RPMI7951 (cell line): ENCODE measurements around the gene OR10A3. TPM values are rescaled to one million over a fixed set of nuclear protein-coding genes. Genes with fewer than 3 reads are reported as not detected.

Experiments used
- DNase-seq: peaks from one replicate; pipeline ENCODE4 v3.0.0-alpha.2; 2012; ENCODE audit warnings: low read depth
- total RNA-seq: library from RNA; depleted of rRNA; stranded (reverse); fragments of >200 nt; shearing (Covaris generic); gene quantifications from 2 replicates; pipeline ENCODE4 v1.2.3, GENCODE V29; 2014

The OR10A3 gene
- total RNA-seq, 1 experiment from 2014 or later, result not detected

GRCh38 chr11:7941146-7941545 is 362 bp downstream of the OR10A3 start:
- DNase-seq, result no peak

GRCh38 chr11:7936615-7937014 is 4.9 kb downstream of the OR10A3 start:
- DNase-seq, result no peak

GRCh38 chr11:7931168-7931567 is 10.3 kb downstream of the OR10A3 start, which contains the start of gene OR10A6:
Gene OR10A6 (minus strand): TSS chr11:7931268. CDS start chr11:7928662, 2,606 bp downstream.
- no peak for DNase-seq

GRCh38 chr11:7927635-7928034 is 13.9 kb downstream of the OR10A3 start:
- DNase-seq, result peak; percentile 46

DNA sequence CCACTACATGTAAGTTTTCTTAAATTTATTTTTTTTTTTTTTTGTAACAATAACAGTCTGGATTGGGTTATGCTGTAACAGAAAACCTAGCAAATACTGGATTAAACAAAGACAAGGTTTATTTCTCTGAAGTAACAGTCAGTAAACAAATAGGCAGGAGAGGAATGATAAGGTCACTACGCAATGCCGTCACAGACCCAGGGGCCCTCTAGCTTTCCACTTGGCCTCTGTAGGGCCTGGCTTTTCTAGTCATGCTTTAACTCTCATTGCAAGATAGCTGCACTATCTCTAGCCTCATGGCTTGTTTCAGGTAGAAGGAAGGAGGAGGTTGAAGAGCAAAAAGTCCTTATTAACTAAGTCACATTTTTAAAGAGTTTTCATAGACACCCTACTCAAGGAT is 17.0 kb downstream of the OR10A3 start:
- DNase-seq, result no peak

DNA sequence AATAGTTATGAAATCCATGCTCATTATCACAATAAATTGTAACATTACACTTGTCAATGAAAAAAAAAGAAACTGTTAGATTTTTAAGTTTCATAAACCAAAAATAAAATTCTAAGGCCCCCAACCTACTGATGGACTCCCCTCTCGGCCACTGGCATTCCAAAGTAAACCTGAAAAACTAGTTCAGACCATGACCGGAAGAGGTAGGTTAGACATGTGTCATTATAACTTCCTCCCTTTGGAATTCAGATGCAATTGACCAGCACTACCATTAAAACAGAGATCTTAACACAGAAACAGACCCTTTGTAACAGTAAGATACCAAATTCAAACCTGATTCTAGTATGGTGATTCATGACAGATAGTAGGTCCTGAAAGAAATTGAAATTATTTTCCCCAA is 23.4 kb downstream of the OR10A3 start:
- DNase-seq, result no peak

DNA sequence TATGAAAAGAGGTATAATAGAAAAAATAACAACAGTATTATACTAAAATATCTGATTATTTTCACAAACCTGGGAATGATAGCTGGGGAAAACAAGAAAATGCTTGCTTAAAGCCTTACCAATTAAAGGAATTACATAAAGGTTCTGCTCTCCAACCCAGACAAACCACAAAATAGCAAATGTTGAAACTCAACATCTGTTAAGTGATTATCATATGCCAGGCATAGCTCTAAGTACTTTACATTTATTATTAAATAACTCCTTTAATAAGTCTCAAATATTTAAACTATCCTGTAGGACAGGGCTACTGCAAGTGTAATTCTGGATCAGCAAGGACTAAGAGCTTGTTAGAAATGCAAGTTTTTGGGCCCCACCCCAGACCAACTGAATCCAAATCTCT is 30.5 kb downstream of the OR10A3 start:
- no peak for DNase-seq

- no peak for DNase-seq
Observed at GRCh38 chr11:7910286-7910788, 31.2 kb downstream of the OR10A3 start.

DNA sequence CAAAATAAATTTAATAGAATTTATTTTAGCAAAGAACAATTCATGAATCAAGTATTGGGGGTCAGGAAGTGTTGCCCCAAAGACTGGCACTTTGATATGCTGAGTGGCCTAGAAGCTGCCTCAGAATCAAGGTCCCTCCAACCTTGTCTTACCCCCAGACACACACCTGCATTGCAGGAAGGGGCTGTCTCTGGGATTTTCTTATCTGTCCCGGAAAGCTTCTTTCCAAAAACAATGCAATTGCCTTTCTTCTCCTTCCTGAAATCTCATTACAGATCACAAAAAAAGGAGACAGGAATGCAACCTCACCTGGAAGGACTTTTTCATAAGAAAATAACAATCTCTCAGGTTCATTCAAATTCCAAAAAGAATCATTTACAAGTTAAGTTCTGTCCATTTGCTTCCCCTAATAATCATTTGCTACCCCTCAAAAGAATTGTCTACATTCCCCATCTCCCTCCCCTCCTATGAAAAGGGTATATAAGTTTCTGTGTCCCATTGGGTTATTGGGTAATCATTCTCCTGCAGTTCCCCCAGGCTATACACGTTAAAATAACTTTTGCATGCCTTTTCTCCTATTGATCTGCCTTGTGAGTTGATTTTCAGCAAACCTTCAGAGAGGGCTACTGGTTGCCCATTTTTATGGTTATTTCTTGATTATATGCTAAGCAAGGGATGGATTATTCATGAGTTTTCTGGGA is 31.8 kb downstream of the OR10A3 start:
- no peak for DNase-seq

DNA sequence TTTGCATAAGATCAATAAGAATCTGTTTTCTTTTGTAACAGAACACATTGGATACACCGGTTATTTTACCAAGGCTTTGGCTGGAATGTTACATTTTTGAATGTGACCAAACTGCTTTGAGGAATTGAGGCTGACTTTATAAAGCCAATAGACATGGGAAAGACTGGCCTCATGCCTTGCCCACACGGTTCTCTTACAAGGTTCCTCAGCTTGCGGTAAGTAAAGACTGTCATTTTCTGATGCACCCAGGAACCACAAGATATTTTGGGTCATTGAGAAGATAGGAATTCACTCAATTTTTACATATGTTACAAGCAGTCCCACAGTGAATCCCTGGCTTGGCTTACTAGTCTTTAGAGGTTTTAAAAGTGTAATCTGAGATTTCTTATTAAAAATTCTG is 34.4 kb downstream of the OR10A3 start:
- no peak for DNase-seq

DNA sequence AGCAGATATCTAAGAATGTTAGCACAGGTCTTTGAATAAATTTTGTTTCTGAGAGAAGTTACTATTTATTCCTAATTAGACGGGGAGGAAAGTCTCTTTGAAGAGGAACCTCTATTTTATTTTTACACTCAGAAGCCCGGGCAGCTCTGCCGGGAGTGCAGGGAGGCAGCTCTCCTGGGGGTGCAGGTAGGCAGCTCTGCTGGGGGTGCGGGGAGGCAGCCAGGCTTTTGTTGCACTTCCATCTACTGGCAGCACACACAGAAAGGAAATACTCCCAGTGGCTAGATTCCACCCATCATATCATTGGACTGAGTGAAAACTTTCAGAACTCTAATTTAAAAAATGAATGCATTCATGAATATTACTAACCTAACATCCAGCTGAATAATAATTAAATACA is 35.0 kb downstream of the OR10A3 start:
- DNase-seq, result no peak

GRCh38 chr11:7905961-7906429 is 35.5 kb downstream of the OR10A3 start:
- DNase-seq, result peak; percentile 61

- DNase-seq, result no peak
Observed at GRCh38 chr11:7905549-7905948, 36.0 kb downstream of the OR10A3 start.

GRCh38 chr11:7904917-7905316 is 36.6 kb downstream of the OR10A3 start:
- peak; percentile 53 for DNase-seq

DNA sequence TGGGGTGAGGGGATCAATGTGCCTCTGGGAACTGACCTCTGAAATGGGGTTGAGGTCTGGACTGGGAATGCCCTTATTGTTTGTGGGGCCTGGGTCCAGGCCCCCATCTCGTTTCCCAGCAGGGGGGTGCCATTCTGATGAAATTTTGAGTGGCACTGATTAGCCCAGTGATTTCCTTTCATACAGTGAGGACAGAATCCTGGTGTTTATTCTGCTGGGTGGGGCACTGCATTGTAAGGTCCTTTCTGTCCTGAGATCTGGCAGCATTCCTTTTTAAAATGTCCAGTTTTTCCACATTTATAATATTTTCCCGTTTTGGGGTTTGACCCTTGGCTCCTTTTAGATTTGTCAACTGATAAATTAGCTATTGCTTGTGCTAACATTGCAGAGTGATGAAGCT is 37.6 kb downstream of the OR10A3 start:
- no peak for DNase-seq

GRCh38 chr11:7901319-7901854 is 40.1 kb downstream of the OR10A3 start:
- DNase-seq, result no peak

DNA sequence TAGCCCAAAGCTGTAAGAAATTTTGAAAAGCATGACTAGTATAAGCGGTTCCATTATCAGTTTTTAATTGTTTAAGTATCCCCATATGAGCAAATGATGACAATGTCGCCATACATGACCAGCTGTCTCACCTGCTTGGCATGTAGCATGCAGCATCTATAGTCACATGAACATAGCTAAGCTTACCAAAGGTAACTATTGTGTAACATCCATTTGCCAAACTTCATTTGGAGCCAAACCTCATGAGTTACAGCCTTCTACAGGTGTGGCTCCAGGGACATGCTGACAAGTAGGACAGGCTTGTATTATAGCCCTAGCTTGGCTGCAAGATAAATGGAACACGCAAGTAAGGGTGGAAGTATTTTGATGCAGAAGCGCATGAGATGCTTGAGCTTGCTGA is 40.8 kb downstream of the OR10A3 start:
- no peak for DNase-seq

- peak; percentile 56 for DNase-seq
Observed at GRCh38 chr11:7899418-7899817, 42.1 kb downstream of the OR10A3 start.

DNA sequence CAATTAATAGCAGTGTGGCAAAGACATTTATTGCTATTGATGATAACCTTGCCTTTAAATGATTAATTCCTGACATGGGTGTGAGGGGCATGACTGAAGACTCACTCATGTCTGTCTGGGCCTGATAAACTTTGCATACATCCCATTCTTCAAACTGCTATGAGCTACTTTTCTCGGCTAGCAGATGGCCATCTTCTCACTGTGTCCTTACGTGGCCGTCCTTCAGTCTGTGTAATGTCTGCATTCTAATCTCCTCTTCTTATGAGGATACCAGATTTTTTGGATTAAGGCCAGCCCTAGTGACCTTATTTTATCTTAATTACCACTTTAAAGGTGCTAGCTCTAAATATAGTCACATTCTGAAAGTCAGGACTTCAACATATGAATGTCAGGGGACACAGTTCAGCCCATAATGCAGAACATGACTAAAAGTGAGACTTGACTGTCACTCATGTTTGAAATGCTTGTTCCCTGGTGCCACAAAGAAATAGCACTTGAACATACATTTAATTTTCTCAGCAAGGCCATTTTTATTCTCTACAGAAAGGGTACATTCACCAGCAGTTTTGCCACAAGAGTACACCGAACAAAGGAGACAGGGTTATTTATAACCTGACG is 42.7 kb downstream of the OR10A3 start:
- no peak for DNase-seq

- no peak for DNase-seq
Observed at GRCh38 chr11:7896009-7896785, 45.3 kb downstream of the OR10A3 start.

DNA sequence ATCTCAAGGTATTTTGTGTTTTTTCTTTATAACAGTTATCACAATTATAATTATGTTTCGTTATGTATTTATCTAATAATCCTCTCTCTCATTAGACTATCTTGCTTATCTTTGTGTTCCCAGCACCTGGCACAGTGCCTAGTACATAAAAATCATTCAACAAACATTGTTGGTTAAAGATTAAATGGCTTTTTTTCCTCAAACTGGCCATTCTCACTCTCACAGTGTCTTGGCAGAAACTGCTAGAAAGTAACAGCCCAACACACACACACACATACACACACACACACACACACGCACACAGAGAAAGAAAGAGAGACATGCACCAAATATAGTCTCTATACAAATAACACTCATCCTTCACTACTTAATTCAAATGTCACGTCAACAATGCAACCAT is 47.3 kb downstream of the OR10A3 start:
- no peak for DNase-seq

DNA sequence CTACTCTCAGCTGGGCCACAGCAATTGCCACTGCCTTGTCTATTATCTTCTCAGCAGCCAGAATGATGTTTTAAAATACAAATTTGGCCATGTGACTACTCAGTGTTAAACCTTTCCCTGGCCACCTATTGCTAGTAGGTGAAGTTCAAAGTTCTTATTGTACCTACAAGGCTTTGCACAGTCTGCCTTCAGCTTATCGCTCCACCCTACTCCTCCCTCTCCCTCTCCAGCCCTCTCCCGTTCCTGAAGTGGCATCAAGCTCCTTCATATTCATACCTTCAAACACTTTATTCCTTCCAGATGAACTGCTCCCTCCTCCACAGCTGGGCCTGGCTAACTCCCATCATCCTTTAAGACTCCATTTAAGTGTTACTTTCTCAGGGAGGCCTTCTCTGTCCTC is 47.7 kb downstream of the OR10A3 start:
- DNase-seq, result no peak
